IMR-90 (cell line): ENCODE data around the gene MFAP4. TPM values are rescaled to one million over a fixed set of nuclear protein-coding genes. Genes with fewer than 3 reads are reported as not detected.

Source experiments
- ATAC-seq: fragments of 200-7000 bp; cut with Tn5 transposase; 2 replicates; pipeline ENCODE4 v1.9.1; 2020; ENCODE audit warnings: low read depth, mild to moderate bottlenecking, moderate library complexity
- BruUV-seq: library from RNA; stranded (reverse); fragments of 400-500 nt; replicated peaks from 2 replicates; lab custom pipeline; 2021; lab: Mats Ljungman, UMichigan
- CTCF ChIA-PET: fragments of 300-600 bp; formaldehyde crosslinking; extraction: SDS; loops from one replicate; lab custom pipeline; 2021; ENCODE audit warnings: antibody characterized with exemption; lab: Yijun Ruan, JAX
- POLR2A ChIA-PET: fragments of 300-600 bp; sonication (Branson Sonifier 250); formaldehyde crosslinking; loops from one replicate; lab custom pipeline; 2022; ENCODE audit warnings: antibody characterized with exemption; ENCODE audit not compliant: unreplicated experiment; lab: Charles Lee
- DNase-seq: peaks from one replicate; pipeline ENCODE4 v3.0.0; 2013
- H2AFZ ChIP-seq: replicated peaks from 2 replicates; pipeline ENCODE3; 2013; ENCODE audit warnings: low read length, mild to moderate bottlenecking; ENCODE audit not compliant: poor library complexity
- H2AK5ac ChIP-seq: 2 replicates; pipeline ENCODE4 v1.6.1; 2013; ENCODE audit warnings: low read depth, low read length, inconsistent platforms
- H2AK9ac ChIP-seq: replicated peaks from 2 replicates; pipeline ENCODE3; 2013; ENCODE audit warnings: mild to moderate bottlenecking, low read depth, low read length, moderate library complexity; ENCODE audit not compliant: poor library complexity
- H2BK120ac ChIP-seq: 2 replicates; pipeline ENCODE4 v1.6.1; 2013; ENCODE audit warnings: low read depth, low read length, inconsistent platforms
- H2BK15ac ChIP-seq: 3 replicates; pipeline ENCODE4 v1.6.1; 2013; ENCODE audit warnings: low read depth, low read length, inconsistent platforms
- H2BK20ac ChIP-seq: 2 replicates; pipeline ENCODE4 v1.6.1; 2013; ENCODE audit warnings: low read depth, mild to moderate bottlenecking, inconsistent platforms, low read length, moderate library complexity
- H2BK5ac ChIP-seq: 2 replicates; pipeline ENCODE4 v1.6.1; 2013; ENCODE audit warnings: mild to moderate bottlenecking, low read depth, low read length, inconsistent platforms; ENCODE audit not compliant: poor library complexity, severe bottlenecking
- H3K14ac ChIP-seq: replicated peaks from 2 replicates; pipeline ENCODE4 v1.6.1; 2013; ENCODE audit warnings: low read depth, low read length, inconsistent platforms
- H3K18ac ChIP-seq: 2 replicates; pipeline ENCODE4 v1.6.1; 2013; ENCODE audit warnings: low read depth, low read length, control low read depth
- H3K23ac ChIP-seq: 2 replicates; pipeline ENCODE4 v1.6.1; 2013; ENCODE audit warnings: low read depth, low read length, inconsistent platforms
- H3K27ac ChIP-seq: 2 replicates; pipeline ENCODE4 v1.5.1; 2013; ENCODE audit warnings: mild to moderate bottlenecking, control low read depth, low read length; ENCODE audit not compliant: insufficient read depth
- H3K27me3 ChIP-seq: 2 replicates; pipeline ENCODE4 v1.6.1; 2013; ENCODE audit warnings: low read length; ENCODE audit not compliant: control insufficient read depth, insufficient read depth
- H3K36me3 ChIP-seq: 2 replicates; pipeline ENCODE4 v1.6.1; 2013; ENCODE audit warnings: low read length, mixed read lengths; ENCODE audit not compliant: control insufficient read depth, insufficient read depth
- H3K4ac ChIP-seq: 2 replicates; pipeline ENCODE4 v1.6.1; 2013; ENCODE audit warnings: low read depth, low read length, inconsistent platforms
- H3K4me1 ChIP-seq: 2 replicates; pipeline ENCODE4 v1.6.1; 2013; ENCODE audit warnings: low read length, mixed read lengths; ENCODE audit not compliant: control insufficient read depth, insufficient read depth
- H3K4me2 ChIP-seq: 2 replicates; pipeline ENCODE4 v1.6.1; 2013; ENCODE audit warnings: low read depth, mild to moderate bottlenecking, control low read depth, low read length, moderate library complexity
- H3K4me3 ChIP-seq: 2 replicates; pipeline ENCODE4 v1.5.1; 2013; ENCODE audit warnings: low read depth, mild to moderate bottlenecking, control low read depth, low read length, moderate library complexity; ENCODE audit not compliant: insufficient read depth
- H3K56ac ChIP-seq: 2 replicates; pipeline ENCODE4 v1.6.1; 2013; ENCODE audit warnings: low read length, inconsistent platforms; ENCODE audit not compliant: insufficient read depth; ENCODE audit errors: extremely low read depth
- H3K79me1 ChIP-seq, 2 experiments: 2 replicates each; pipeline ENCODE4 v1.6.1; 2013; ENCODE audit warnings: low read length in 2 of 2, inconsistent platforms in 1 of 2, low read depth in 1 of 2
- H3K9ac ChIP-seq: 2 replicates; pipeline ENCODE4 v1.6.1; 2013; ENCODE audit warnings: low read depth, low read length, control low read depth
- H3K9me1 ChIP-seq: 2 replicates; pipeline ENCODE4 v1.6.1; 2013; ENCODE audit warnings: low read length, inconsistent platforms; ENCODE audit not compliant: insufficient read depth
- H3K9me3 ChIP-seq: 2 replicates; pipeline ENCODE4 v1.6.1; 2013; ENCODE audit warnings: low read length; ENCODE audit not compliant: control insufficient read depth, insufficient read depth
- H4K20me1 ChIP-seq: 2 replicates; pipeline ENCODE4 v1.6.1; 2013; ENCODE audit warnings: low read length, inconsistent platforms; ENCODE audit not compliant: insufficient read depth
- H4K5ac ChIP-seq: 2 replicates; pipeline ENCODE4 v1.6.1; 2013; ENCODE audit warnings: mild to moderate bottlenecking, low read depth, low read length, control low read depth
- H4K8ac ChIP-seq, 2 experiments: 2 replicates each; pipeline ENCODE4 v1.6.1; 2013; ENCODE audit warnings: low read depth in 2 of 2, low read length in 2 of 2, control low read depth in 1 of 2, inconsistent platforms in 1 of 2
- H4K91ac ChIP-seq: 2 replicates; pipeline ENCODE4 v1.6.1; 2013; ENCODE audit warnings: low read depth, low read length, inconsistent platforms; ENCODE audit not compliant: insufficient read depth
- CEBPB ChIP-seq: IDR thresholded peaks from 2 replicates; pipeline ENCODE4 v1.6.1; 2012; ENCODE audit warnings: low read depth, low read length, improper control_type of control experiment
- CHD1 ChIP-seq: IDR thresholded peaks from 2 replicates; pipeline ENCODE4 v1.6.1; 2012; ENCODE audit warnings: low read depth, low read length, improper control_type of control experiment
- NFE2L2 ChIP-seq: fragments of 150-350 bp; IDR thresholded peaks from 2 replicates; pipeline ENCODE4 v1.6.1; 2016; ENCODE audit warnings: low read depth, mild to moderate bottlenecking, low read length
- POLR2A ChIP-seq: IDR thresholded peaks from 2 replicates; pipeline ENCODE4 v1.6.1; 2012; ENCODE audit warnings: mild to moderate bottlenecking, low read depth, low read length
- WGBS, 2 experiments: methylation state at CpG; one replicate each; pipeline versions ENCODE4 v1.1.5 to v1.1.7; 2013; ENCODE audit warnings: missing lambda C conversion rate in 2 of 2; ENCODE audit not compliant: insufficient read length in 1 of 2; ENCODE audit errors: extremely low coverage in 2 of 2; 5-methylcytosine and 5-hydroxymethylcytosine counted together
- dilution Hi-C: fragments of 300-500 bp; cut with HindIII; formaldehyde crosslinking; loops from one replicate; pipeline ENCODE4 v1.14.3; 2018; ENCODE audit warnings: low sequenced_read_pairs; ENCODE audit not compliant: unreplicated experiment
- in situ Hi-C: fragments of 300-500 bp; cut with MboI; formaldehyde crosslinking; loops from 3 replicates; pipeline ENCODE4 v1.14.3; 2019; ENCODE audit warnings: low sequenced_read_pairs, inconsistent platforms, mixed read lengths
- intact Hi-C: fragments of 100-400 bp; cut with micrococcal nuclease; formaldehyde crosslinking; loops from 2 replicates; pipeline ENCODE4 v1.10.0; 2022
- polyA plus RNA-seq, 3 experiments: library from polyadenylated mRNA; depleted of rRNA; stranded (reverse); fragments of >200 nt; gene quantifications; 2 replicates each; pipeline ENCODE4 v1.2.3, GENCODE V29; 2012; ENCODE audit warnings: low replicate concordance in 1 of 3
- total RNA-seq: library from RNA; depleted of rRNA; stranded (reverse); fragments of >200 nt; gene quantifications from 2 replicates; pipeline ENCODE4 v1.2.3, GENCODE V29; 2012
- TF ChIP-seq, protein P1 (sequence below): conservative IDR thresholded peaks from 2 replicates; pipeline ENCODE4 v1.5.1; 2012; ENCODE audit warnings: mild to moderate bottlenecking, low read depth, low read length, improper control_type of control experiment
- TF ChIP-seq, protein P2 (sequence below): fragments of 150-350 bp; IDR thresholded peaks from 2 replicates; pipeline ENCODE4 v1.6.1; 2016; ENCODE audit warnings: low read depth, mild to moderate bottlenecking, low read length, moderate library complexity, borderline replicate concordance

MFAP4 gene
- total and polyA plus RNA-seq, 2 of the 4 experiments (the other 2 are of a cell fraction), result 7.0 to 71.6 TPM

DNA sequence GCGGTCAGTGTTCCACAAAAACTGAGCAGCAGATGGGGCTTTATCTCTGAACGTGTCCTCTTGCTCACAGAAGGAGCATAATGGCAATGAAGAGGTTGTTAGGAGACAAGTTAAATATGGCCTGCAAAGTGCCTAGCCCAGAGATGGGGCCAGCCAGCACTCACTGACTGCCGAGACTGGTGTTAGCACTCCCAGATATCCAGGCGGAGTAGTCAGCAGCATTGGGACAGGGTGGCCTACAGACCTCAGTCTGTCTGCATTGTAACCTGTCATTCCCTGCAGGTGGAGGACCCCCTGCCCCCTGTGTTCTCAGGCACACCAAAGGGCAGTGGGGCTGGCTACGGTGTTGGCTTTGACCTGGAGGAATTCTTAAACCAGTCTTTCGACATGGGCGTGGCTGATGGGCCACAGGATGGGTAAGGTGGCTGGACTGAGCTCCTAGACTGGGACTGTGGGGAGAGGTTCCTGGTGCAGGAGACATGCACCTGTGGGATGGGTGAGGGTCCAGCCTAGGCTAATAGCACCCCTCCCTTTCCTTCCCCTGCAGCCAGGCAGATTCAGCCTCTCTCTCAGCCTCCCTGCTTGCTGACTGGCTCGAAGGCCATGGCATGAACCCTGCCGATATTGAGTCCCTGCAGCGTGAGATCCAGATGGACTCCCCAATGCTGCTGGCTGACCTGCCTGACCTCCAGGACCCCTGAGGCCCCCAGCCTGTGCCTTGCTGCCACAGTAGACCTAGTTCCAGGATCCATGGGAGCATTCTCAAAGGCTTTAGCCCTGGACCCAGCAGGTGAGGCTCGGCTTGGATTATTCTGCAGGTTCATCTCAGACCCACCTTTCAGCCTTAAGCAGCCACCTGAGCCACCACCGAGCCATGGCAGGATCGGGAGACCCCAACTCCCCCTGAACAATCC lies 4.2 kb downstream of the MFAP4 start (continued):
- TF ChIP-seq NFE2L2, result no peak
- TF ChIP-seq CHD1, result no peak

DNA sequence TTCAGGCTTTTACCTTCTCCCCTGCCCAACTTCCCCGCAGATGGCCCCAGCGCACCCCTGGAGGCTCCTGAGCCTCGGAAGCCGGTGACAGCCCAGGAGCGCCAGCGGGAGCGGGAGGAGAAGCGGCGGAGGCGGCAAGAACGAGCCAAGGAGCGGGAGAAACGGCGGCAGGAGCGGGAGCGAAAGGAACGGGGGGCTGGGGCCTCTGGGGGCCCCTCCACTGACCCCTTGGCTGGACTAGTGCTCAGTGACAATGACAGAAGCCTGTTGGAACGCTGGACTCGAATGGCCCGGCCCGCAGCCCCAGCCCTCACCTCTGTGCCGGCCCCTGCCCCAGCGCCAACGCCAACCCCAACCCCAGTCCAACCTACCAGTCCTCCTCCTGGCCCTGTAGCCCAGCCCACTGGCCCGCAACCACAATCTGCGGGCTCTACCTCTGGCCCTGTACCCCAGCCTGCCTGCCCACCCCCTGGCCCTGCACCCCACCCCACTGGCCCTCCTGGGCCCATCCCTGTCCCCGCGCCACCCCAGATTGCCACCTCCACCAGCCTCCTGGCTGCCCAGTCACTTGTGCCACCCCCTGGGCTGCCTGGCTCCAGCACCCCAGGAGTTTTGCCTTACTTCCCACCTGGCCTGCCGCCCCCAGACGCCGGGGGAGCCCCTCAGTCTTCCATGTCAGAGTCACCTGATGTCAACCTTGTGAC lies 5.1 kb downstream of the MFAP4 start:
- H3K27me3 ChIP-seq, result no peaks in the 10 kb centered on the region
- CTCF ChIA-PET, result no interaction called here
- no TSS peak for BruUV-seq
- H2BK20ac ChIP-seq, result no peak overlapping the region
- dilution Hi-C loops, result no loop called here
- peaks cover 36% of the 10 kb centered on the region for H4K20me1 ChIP-seq
- H3K56ac ChIP-seq, result no peak overlapping the region
- no peak overlapping the region for H2BK5ac ChIP-seq
- no peak overlapping the region for H2AK9ac ChIP-seq
- no peak overlapping the region for H3K14ac ChIP-seq
- H2BK120ac ChIP-seq, result no peak overlapping the region
- no peak overlapping the region for H2BK15ac ChIP-seq
- H2AFZ ChIP-seq, result no peak overlapping the region
- H3K4ac ChIP-seq, result no peak overlapping the region
- no peak overlapping the region for H3K4me2 ChIP-seq
- POLR2A ChIA-PET, result no interaction called here
- in situ Hi-C loops, result no loop called here
- ATAC-seq (no peak), DNase-seq (no peak)
- no peak overlapping the region for H3K4me3 ChIP-seq
- H3K9me1 ChIP-seq, result peaks cover 39% of the 10 kb centered on the region
- H4K5ac ChIP-seq, result no peak overlapping the region
- H3K9me3 ChIP-seq, result no peaks in the 10 kb centered on the region
- peaks cover 38% of the 10 kb centered on the region for H3K4me1 ChIP-seq
- H3K27ac ChIP-seq, result no peak overlapping the region
- WGBS, 2 experiments, result 90% methylated on average over 26 of the region's 31 CpGs; no CpG with 5 or more reads in 1 of the 2 experiments
- H3K36me3 ChIP-seq, result peaks cover 60% of the 10 kb centered on the region
- H2AK5ac ChIP-seq, result no peak overlapping the region
- H3K18ac ChIP-seq, result no peak overlapping the region
- TF ChIP-seq CEBPB, result no peak
- TF ChIP-seq, protein P1, sequence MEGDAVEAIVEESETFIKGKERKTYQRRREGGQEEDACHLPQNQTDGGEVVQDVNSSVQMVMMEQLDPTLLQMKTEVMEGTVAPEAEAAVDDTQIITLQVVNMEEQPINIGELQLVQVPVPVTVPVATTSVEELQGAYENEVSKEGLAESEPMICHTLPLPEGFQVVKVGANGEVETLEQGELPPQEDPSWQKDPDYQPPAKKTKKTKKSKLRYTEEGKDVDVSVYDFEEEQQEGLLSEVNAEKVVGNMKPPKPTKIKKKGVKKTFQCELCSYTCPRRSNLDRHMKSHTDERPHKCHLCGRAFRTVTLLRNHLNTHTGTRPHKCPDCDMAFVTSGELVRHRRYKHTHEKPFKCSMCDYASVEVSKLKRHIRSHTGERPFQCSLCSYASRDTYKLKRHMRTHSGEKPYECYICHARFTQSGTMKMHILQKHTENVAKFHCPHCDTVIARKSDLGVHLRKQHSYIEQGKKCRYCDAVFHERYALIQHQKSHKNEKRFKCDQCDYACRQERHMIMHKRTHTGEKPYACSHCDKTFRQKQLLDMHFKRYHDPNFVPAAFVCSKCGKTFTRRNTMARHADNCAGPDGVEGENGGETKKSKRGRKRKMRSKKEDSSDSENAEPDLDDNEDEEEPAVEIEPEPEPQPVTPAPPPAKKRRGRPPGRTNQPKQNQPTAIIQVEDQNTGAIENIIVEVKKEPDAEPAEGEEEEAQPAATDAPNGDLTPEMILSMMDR, result no peak
- no peak for TF ChIP-seq CHD1
- TF ChIP-seq POLR2A, result no peak
- TF ChIP-seq, protein P2, sequence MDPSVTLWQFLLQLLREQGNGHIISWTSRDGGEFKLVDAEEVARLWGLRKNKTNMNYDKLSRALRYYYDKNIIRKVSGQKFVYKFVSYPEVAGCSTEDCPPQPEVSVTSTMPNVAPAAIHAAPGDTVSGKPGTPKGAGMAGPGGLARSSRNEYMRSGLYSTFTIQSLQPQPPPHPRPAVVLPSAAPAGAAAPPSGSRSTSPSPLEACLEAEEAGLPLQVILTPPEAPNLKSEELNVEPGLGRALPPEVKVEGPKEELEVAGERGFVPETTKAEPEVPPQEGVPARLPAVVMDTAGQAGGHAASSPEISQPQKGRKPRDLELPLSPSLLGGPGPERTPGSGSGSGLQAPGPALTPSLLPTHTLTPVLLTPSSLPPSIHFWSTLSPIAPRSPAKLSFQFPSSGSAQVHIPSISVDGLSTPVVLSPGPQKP, result no peak
- no peak overlapping the region for H4K91ac ChIP-seq
- H3K9ac ChIP-seq, result no peak overlapping the region
- intact Hi-C loops, result loop anchor here (5.0 kb wide), 1 partner anchor 505 kb away; no protein-coding TSS in a partner anchor
- H3K23ac ChIP-seq, result no peak overlapping the region
- no peak overlapping the region for H4K8ac ChIP-seq
- peaks cover 31 to 73% of the 10 kb centered on the region in 2 experiments for H3K79me1 ChIP-seq
